CD8-positive, alpha-beta memory T cell (primary cell): ENCODE data around the gene TARM1. TPM values are rescaled to one million over a fixed set of nuclear protein-coding genes. Genes with fewer than 3 reads are reported as not detected.
"Not testable (repeated sequence)": the region's sequence is repeated elsewhere in the genome, so short reads cannot be mapped to it uniquely, and the experiment has no call there.

ENCODE experiments used
- CTCF ChIA-PET: fragments of 350-600 bp; sonication (Branson Sonifier 250); formaldehyde crosslinking; loops from one replicate; lab custom pipeline; 2021; ENCODE audit warnings: antibody characterized with exemption; lab: Charles Lee
- POLR2A ChIA-PET: fragments of 350-600 bp; sonication (Branson Sonifier 250); formaldehyde crosslinking; loops from one replicate; lab custom pipeline; 2021; ENCODE audit warnings: antibody characterized with exemption; lab: Charles Lee
- DNase-seq, 5 donors: peaks; one replicate each; pipeline versions ENCODE4 v3.0.0 to v3.0.0-alpha.2; 2020 to 2022; ENCODE audit warnings: mixed read lengths in 1 of 5
- H3K27ac ChIP-seq: one replicate; pipeline ENCODE4 v1.7.0; 2013; ENCODE audit warnings: low read depth, mild to moderate bottlenecking, low read length, moderate library complexity
- H3K27me3 ChIP-seq: 2 replicates; pipeline ENCODE4 v1.7.0; 2013; ENCODE audit warnings: low read length, mild to moderate bottlenecking; ENCODE audit not compliant: insufficient read depth, poor library complexity, severe bottlenecking
- H3K36me3 ChIP-seq: 2 replicates; pipeline ENCODE4 v1.7.0; 2013; ENCODE audit warnings: mild to moderate bottlenecking, low read length, moderate library complexity; ENCODE audit not compliant: insufficient read depth
- H3K4me1 ChIP-seq: 2 replicates; pipeline ENCODE4 v1.7.0; 2013; ENCODE audit warnings: mild to moderate bottlenecking, low read length, moderate library complexity; ENCODE audit not compliant: insufficient read depth
- H3K4me3 ChIP-seq: 2 replicates; pipeline ENCODE4 v1.7.0; 2013; ENCODE audit warnings: mild to moderate bottlenecking, low read length
- H3K9me3 ChIP-seq: 2 replicates; pipeline ENCODE4 v1.7.0; 2013; ENCODE audit warnings: mild to moderate bottlenecking, low read length
- H3K27ac Mint-ChIP-seq, 8 donors: one replicate each; pipeline ENCODE4 v1.8.0; 2020 to 2021; ENCODE audit warnings: mixed read lengths in 8 of 8, mild to moderate bottlenecking in 6 of 8, inconsistent platforms in 3 of 8, moderate library complexity in 3 of 8
- H3K27me3 Mint-ChIP-seq, 2 donors: one replicate each; pipeline ENCODE4 v1.8.0; 2020 to 2021; ENCODE audit warnings: mixed read lengths in 2 of 2, mild to moderate bottlenecking in 1 of 2, moderate library complexity in 1 of 2
- H3K36me3 Mint-ChIP-seq, 3 donors: one replicate each; pipeline ENCODE4 v1.8.0; 2020 to 2021; ENCODE audit warnings: mixed read lengths in 3 of 3, inconsistent platforms in 1 of 3, mild to moderate bottlenecking in 1 of 3
- H3K4me1 Mint-ChIP-seq, 3 donors: one replicate each; pipeline ENCODE4 v1.8.0; 2020 to 2021; ENCODE audit warnings: mixed read lengths in 3 of 3, inconsistent platforms in 1 of 3, mild to moderate bottlenecking in 1 of 3
- H3K4me3 Mint-ChIP-seq, 7 donors: one replicate each; pipeline ENCODE4 v1.8.0; 2020 to 2021; ENCODE audit warnings: mixed read lengths in 7 of 7, mild to moderate bottlenecking in 6 of 7, moderate library complexity in 4 of 7, inconsistent platforms in 2 of 7
- H3K9me3 Mint-ChIP-seq, 5 donors: one replicate each; pipeline ENCODE4 v1.8.0; 2020 to 2022; ENCODE audit warnings: mixed read lengths in 5 of 5, mild to moderate bottlenecking in 3 of 5, moderate library complexity in 2 of 5, inconsistent platforms in 1 of 5
- polyA plus RNA-seq: library from polyadenylated mRNA; unstranded; fragments of 300-500 nt; fragmentation: Illumina TruSeq; gene quantifications from one replicate; pipeline ENCODE4 v1.2.3, GENCODE V29; 2021
- total RNA-seq, 2 experiments: library from RNA; stranded (reverse); gene quantifications; one replicate each; pipeline ENCODE4 v1.2.3, GENCODE V29; 2021

TARM1 gene
- total and polyA plus RNA-seq, 3 experiments from 2014 or later, result not detected

DNA sequence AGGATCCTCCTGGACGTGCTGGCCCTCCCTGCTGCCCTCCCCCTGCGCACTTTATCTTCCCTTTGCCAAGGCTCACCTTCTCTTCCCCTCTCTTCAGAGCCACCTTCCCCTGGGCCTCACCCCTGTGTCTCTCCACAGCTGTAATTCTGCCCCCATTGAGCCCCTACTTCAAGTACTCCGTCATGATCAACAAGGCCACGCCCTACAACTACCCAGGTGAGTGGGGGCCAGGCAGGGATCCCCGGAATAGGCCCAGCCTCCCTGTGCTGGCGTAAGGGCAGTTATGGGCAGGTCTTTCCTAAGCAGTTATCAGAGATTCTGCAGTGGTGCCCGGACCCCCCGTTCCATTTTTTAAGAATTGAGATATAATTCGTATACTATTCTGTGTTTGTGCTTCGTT lies 24.6 kb upstream of the TARM1 start:
- peaks cover 0 to 62% (median 0%) of the 10 kb centered on the region in 3 donors for H3K36me3 Mint-ChIP-seq
- CTCF ChIA-PET, result no interaction called here
- H3K9me3 Mint-ChIP-seq, result no peaks in the 10 kb centered on the region
- Histone ChIP-seq H3K4me3 (no peak overlapping the region), H3K9me3 (no peaks in the 10 kb centered on the region), H3K4me1 (peaks cover 11% of the 10 kb centered on the region), H3K27me3 (no peaks in the 10 kb centered on the region), H3K36me3 (peaks cover 12% of the 10 kb centered on the region), H3K27ac (no peak overlapping the region)
- no peaks in the 10 kb centered on the region for H3K27me3 Mint-ChIP-seq
- H3K4me1 Mint-ChIP-seq, result peaks cover 25 to 38% (median 32%) of the 10 kb centered on the region in 3 donors
- DNase-seq, result no peak
- H3K4me3 Mint-ChIP-seq, result peak overlapping the region in 4 of 7 donors; percentile 24 to 86 (median 54)
- H3K27ac Mint-ChIP-seq, result no peak overlapping the region
- POLR2A ChIA-PET, result no interaction called here

DNA sequence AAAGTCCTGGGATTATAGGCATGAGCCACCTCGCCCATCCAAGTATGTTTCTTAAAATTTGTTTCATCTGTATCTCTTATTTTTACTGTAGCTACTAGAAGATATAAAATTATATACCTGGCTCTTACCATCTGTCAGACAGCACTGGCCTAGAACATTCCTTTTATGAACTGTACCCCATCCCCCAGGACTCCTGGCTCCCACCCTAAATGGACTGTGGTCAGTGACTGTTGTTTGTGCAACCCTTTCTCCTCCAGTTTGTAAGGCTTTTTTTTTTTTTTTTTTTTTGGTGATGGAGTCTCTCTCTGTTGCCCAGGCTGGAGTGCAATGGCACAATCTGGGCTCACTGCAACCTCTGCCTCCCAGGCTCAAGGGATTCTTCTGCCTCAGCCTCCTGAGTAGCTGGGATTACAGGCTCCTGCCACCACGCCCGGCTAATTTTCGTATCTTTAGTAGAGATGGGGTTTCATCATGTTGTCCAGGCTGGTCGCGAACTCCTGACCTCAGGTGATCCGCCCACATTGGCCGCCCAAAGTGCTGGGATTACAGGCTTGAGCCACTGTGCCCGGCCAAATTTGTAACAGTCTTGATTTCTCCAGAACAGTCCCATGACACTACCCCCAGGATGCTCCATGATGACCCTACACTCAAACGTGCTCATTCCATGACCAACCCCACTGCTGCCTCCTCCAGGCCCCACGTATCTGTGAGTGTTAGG lies 24.0 kb upstream of the TARM1 start:
- Mint-ChIP-seq H3K36me3 (peaks cover 0 to 57% (median 0%) of the 10 kb centered on the region in 3 donors), H3K4me3 (peak overlapping the region in 6 of 7 donors; percentile 23 to 86 (median 39)), H3K27me3 (no peaks in the 10 kb centered on the region), H3K9me3 (no peaks in the 10 kb centered on the region), H3K27ac (peak overlapping the region in 1 of 8 donors; percentile 75), H3K4me1 (peaks cover 22 to 37% (median 30%) of the 10 kb centered on the region in 3 donors)
- Histone ChIP-seq H3K4me3 (no peak overlapping the region), H3K9me3 (no peaks in the 10 kb centered on the region), H3K27ac (no peak overlapping the region), H3K27me3 (no peaks in the 10 kb centered on the region), H3K36me3 (peaks cover 12% of the 10 kb centered on the region), H3K4me1 (peaks cover 11% of the 10 kb centered on the region)
- DNase-seq, result no peak
- CTCF ChIA-PET, result no interaction called here
- POLR2A ChIA-PET, result interaction anchor here (1.0 kb wide), 1 partner anchor 10 kb away, joined by 4 read pairs; the partner anchor contains the start of genes PRPF31 and TFPT

- Mint-ChIP-seq H3K36me3 (peaks cover 0 to 34% (median 0%) of the 10 kb centered on the region in 3 donors), H3K27me3 (no peaks in the 10 kb centered on the region), H3K4me1 (peaks cover 21 to 37% (median 30%) of the 10 kb centered on the region in 3 donors), H3K4me3 (peak within 1 kb of the TSS; percentile 86 to 100 (median 98)), H3K27ac (peak within 1 kb of the TSS; percentile 65 to 99 (median 97)), H3K9me3 (no peaks in the 10 kb centered on the region)
- H3K9me3 ChIP-seq, result no peaks in the 10 kb centered on the region
- CTCF ChIA-PET, result no interaction called here
- DNase-seq, result peak; percentile 96 to 100 (median 97)
- peaks cover 6% of the 10 kb centered on the region for H3K36me3 ChIP-seq
- POLR2A ChIA-PET, result interaction anchor here (0.5 to 2.8 kb wide), 5 partner anchors 12 to 1177 kb away, joined by 3 to 19 read pairs (median 5); partner anchors contain the start of genes LENG8, MBOAT7, PRPF31 and TFPT
- H3K27ac ChIP-seq, result peak within 1 kb of the TSS; percentile 76
- H3K4me3 ChIP-seq, result peak within 1 kb of the TSS; percentile 91
- H3K27me3 ChIP-seq, result no peaks in the 10 kb centered on the region
- peaks cover 11% of the 10 kb centered on the region for H3K4me1 ChIP-seq
Measured at GRCh38 chr19:54102421-54103169, 21.4 kb upstream of the TARM1 start, which contains the start of gene NDUFA3. Gene NDUFA3, plus strand, starts transcription at chr19:54102855. Its CDS starts 24 bp downstream, at chr19:54102879.

- Mint-ChIP-seq H3K36me3 (peaks cover 0 to 15% (median 0%) of the 10 kb centered on the region in 3 donors), H3K4me1 (peaks cover 22 to 44% (median 38%) of the 10 kb centered on the region in 3 donors), H3K4me3 (peak within 1 kb of the TSS in 5 of 7 donors; percentile 2 to 90 (median 57)), H3K27me3 (peaks cover 0 to 2% of the 10 kb centered on the region in 2 donors), H3K27ac (peak within 1 kb of the TSS in 7 of 8 donors; percentile 47 to 82 (median 73)), H3K9me3 (peaks cover 0 to 2% (median 0%) of the 10 kb centered on the region in 5 donors)
- DNase-seq, result no peak
- H3K9me3 ChIP-seq, result no peaks in the 10 kb centered on the region
- no peak within 1 kb of the TSS for H3K27ac ChIP-seq
- peaks cover 23% of the 10 kb centered on the region for H3K4me1 ChIP-seq
- POLR2A ChIA-PET, result no interaction called here
- CTCF ChIA-PET, result no interaction called here
- H3K4me3 ChIP-seq, result no peak within 1 kb of the TSS
- no peaks in the 10 kb centered on the region for H3K36me3 ChIP-seq
- H3K27me3 ChIP-seq, result no peaks in the 10 kb centered on the region
Measured at GRCh38 chr19:54100561-54100960, 19.4 kb upstream of the TARM1 start, which contains the start of gene OSCAR. Gene OSCAR, minus strand, starts transcription at chr19:54100803. Its CDS starts 11 bp downstream, at chr19:54100792.

DNA sequence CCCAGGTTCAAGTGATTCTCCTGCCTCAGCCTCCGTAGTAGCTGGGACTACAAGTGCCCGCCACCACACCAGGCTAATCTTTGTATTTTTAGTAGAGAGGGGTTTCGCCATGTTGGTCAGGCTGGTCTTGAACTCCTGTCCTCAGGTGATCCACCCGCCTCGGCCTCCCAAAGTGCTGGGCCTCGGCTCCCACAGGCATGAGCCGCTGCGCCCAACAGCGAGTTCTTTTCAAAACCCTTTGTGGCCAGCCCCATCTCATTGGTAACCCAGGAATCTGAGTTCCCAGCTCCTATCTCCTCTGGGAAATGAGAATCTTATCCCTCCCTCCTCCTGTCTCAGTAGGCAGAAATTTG lies 18.7 kb upstream of the TARM1 start:
- DNase-seq, H3K9me3 Mint-ChIP-seq, H3K36me3 ChIP-seq, H3K4me3 Mint-ChIP-seq, H3K27ac ChIP-seq, H3K36me3 Mint-ChIP-seq, H3K4me3 ChIP-seq, H3K27me3 Mint-ChIP-seq, H3K27me3 ChIP-seq, POLR2A ChIA-PET, H3K9me3 ChIP-seq, CTCF ChIA-PET: not testable (repeated sequence)
- Mint-ChIP-seq H3K27ac (peak overlapping the region in 1 of 8 donors; percentile 4), H3K4me1 (peaks cover 22 to 39% (median 37%) of the 10 kb centered on the region in 3 donors)
- H3K4me1 ChIP-seq, result peaks cover 23% of the 10 kb centered on the region

GRCh38 chr19:54099190-54099902 lies 18.2 kb upstream of the TARM1 start:
- Histone ChIP-seq H3K9me3 (no peaks in the 10 kb centered on the region), H3K27ac (no peak overlapping the region), H3K36me3 (no peaks in the 10 kb centered on the region), H3K27me3 (no peaks in the 10 kb centered on the region), H3K4me3 (no peak overlapping the region), H3K4me1 (peaks cover 23% of the 10 kb centered on the region)
- Mint-ChIP-seq H3K36me3 (peaks cover 0 to 4% (median 0%) of the 10 kb centered on the region in 3 donors), H3K4me1 (peaks cover 21 to 39% (median 34%) of the 10 kb centered on the region in 3 donors), H3K27ac (peak overlapping the region in 1 of 8 donors; percentile 4), H3K27me3 (peaks cover 1 to 5% of the 10 kb centered on the region in 2 donors), H3K9me3 (peaks cover 0 to 2% (median 0%) of the 10 kb centered on the region in 5 donors), H3K4me3 (peak overlapping the region in 1 of 7 donors; percentile 4)
- no peak for DNase-seq
- ChIA-PET CTCF (no interaction called here), POLR2A (no interaction called here)

DNA sequence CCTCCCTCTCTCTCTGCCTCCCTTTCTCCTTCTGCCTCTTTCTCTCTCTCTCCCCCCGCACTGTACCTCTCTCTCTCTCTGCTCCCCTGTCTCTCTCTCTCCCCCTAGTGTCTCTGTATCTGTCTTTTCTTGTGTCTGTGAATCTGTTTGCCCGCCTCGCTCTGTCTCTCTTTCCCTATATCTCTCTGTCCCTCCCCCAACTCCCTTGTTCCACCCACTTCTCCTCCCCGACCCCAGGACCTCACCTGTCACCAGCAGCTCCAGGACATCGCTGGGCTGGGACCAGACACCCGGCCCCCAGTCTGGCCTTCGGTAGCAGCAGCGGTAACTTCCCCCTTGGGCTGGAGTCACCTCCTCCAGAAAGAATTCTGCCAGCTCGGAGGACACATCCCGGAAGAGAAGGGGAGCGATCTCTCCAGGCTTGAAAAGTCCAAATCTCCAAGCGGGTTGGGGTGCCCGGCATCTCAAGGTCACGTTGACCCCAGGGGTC lies 15.5 kb upstream of the TARM1 start:
- H3K4me3 Mint-ChIP-seq, result peak overlapping the region; percentile 30 to 88 (median 72)
- Histone ChIP-seq H3K9me3 (no peaks in the 10 kb centered on the region), H3K27me3 (no peaks in the 10 kb centered on the region), H3K27ac (no peak overlapping the region), H3K36me3 (no peaks in the 10 kb centered on the region), H3K4me1 (peaks cover 11% of the 10 kb centered on the region), H3K4me3 (no peak overlapping the region)
- peaks cover 13 to 27% (median 24%) of the 10 kb centered on the region in 3 donors for H3K4me1 Mint-ChIP-seq
- peaks cover 0 to 5% (median 0%) of the 10 kb centered on the region in 5 donors for H3K9me3 Mint-ChIP-seq
- no peaks in the 10 kb centered on the region for H3K36me3 Mint-ChIP-seq
- POLR2A ChIA-PET, result interaction anchor here (1.5 to 2.7 kb wide), 2 partner anchors 18 to 40 kb away, joined by 5 to 14 read pairs; partner anchors contain the start of genes CNOT3, PRPF31 and TFPT
- DNase-seq, result peak in 2 of 5 donors; percentile 35 to 54
- peaks cover 9 to 10% of the 10 kb centered on the region in 2 donors for H3K27me3 Mint-ChIP-seq
- peak overlapping the region; percentile 35 to 92 (median 78) for H3K27ac Mint-ChIP-seq
- CTCF ChIA-PET, result interaction anchor here (1.4 to 1.8 kb wide), 2 partner anchors 11 to 40 kb away, joined by 4 to 5 read pairs; partner anchors contain the start of gene CNOT3
